Vagina (tissue), 2 donors: ENCODE data around the gene SCAPER. TPM values are rescaled to one million over a fixed set of nuclear protein-coding genes. Genes with fewer than 3 reads are reported as not detected.

Source experiments
- DNase-seq, 2 donors: peaks; one replicate each; pipeline ENCODE4 v3.0.0-alpha.2; 2017; ENCODE audit errors: extremely low spot score in 2 of 2
- H3K27ac ChIP-seq: fragments of 200-600 bp; sonication (generic); one replicate; pipeline ENCODE4 v1.5.1; 2019
- H3K27me3 ChIP-seq: fragments of 200-600 bp; sonication (generic); one replicate; pipeline ENCODE4 v1.5.1; 2019
- H3K36me3 ChIP-seq, 2 donors: fragments of 200-600 bp; sonication (generic); one replicate each; pipeline ENCODE4 v1.5.1; 2017 to 2019
- H3K4me1 ChIP-seq: fragments of 200-600 bp; sonication (generic); one replicate; pipeline ENCODE4 v1.5.1; 2019
- H3K4me3 ChIP-seq, 2 donors: fragments of 200-600 bp; sonication (generic); 1 replicate in 1 of 2; 2 replicates in 1 of 2; pipeline ENCODE4 v1.5.1; 2016 to 2019
- H3K9me3 ChIP-seq: fragments of 200-600 bp; sonication (generic); one replicate; pipeline ENCODE4 v1.5.1; 2019
- CTCF ChIP-seq, 3 experiments: fragments of 450-650 bp in 2 of 3; fragments of 200-600 bp in 1 of 3; sonication (generic) in 1 of 3; IDR thresholded peaks; one replicate each; pipeline ENCODE4 v1.5.1; 2017 to 2019; ENCODE audit warnings: antibody characterized with exemption in 3 of 3, mild to moderate bottlenecking in 2 of 3, moderate library complexity in 2 of 3
- POLR2A ChIP-seq, 2 donors: fragments of 450-650 bp; IDR thresholded peaks; one replicate each; pipeline ENCODE4 v1.6.1; 2017; ENCODE audit warnings: antibody characterized with exemption in 2 of 2, mild to moderate bottlenecking in 2 of 2, moderate library complexity in 2 of 2
- POLR2AphosphoS5 ChIP-seq, 2 donors: sonication (generic); formaldehyde crosslinking; IDR thresholded peaks; one replicate each; pipeline ENCODE4 v1.9.0; 2017; ENCODE audit warnings: antibody characterized with exemption in 2 of 2, mild to moderate bottlenecking in 2 of 2, low read depth in 1 of 2; ENCODE audit not compliant: insufficient read depth in 1 of 2
- intact Hi-C: fragments of 100-400 bp; cut with DNase I; formaldehyde crosslinking; loops from one replicate; pipeline ENCODE4 v1.15.1; 2023
- total RNA-seq: library from RNA; depleted of rRNA; stranded (reverse); fragments of >200 nt; gene quantifications from one replicate; pipeline ENCODE4 v1.2.3, GENCODE V29; 2016

Gene SCAPER
- total RNA-seq, 1 donor from 2014 or later: 51.3 TPM

DNA sequence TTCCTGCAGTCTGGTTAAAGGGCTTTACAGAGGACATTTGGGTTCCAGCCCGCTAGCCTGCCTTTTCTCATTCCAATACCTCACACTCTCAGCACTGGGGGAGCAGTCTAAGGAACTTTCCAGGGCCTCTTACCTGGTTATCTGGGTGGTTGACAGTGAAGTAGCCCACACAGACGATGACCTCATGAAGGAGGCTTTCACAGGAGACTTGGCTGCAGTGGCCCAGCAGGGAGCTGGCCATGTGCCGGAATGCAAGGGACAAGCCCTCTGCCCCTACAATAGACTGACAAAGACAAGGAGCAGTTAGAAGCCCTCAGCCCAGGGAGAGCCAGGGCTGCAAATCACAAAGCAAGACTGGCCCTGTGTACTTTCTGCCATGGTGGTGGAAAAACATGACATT is 529.1 kb downstream of the SCAPER start:
- intact Hi-C loops: no loop called here
- no peaks in the 10 kb centered on the region for H3K9me3 ChIP-seq
- no peaks in the 10 kb centered on the region for H3K4me1 ChIP-seq
- TF ChIP-seq POLR2A (IDR thresholded peaks at IDR 0.05) (no peak), CTCF (IDR thresholded peaks at IDR 0.05) (no peak), POLR2AphosphoS5 (IDR thresholded peaks at IDR 0.05; ENCODE audit: insufficient read depth in 1 of 2, low read depth in 1 of 2) (no peak)
- no peak overlapping the region for H3K4me3 ChIP-seq
- no peak overlapping the region for H3K27ac ChIP-seq
- peaks cover 0 to 12% of the 10 kb centered on the region in 2 donors for H3K36me3 ChIP-seq
- no peak for DNase-seq
- no peaks in the 10 kb centered on the region for H3K27me3 ChIP-seq

- peaks cover 0 to 1% of the 10 kb centered on the region in 2 donors for H3K36me3 ChIP-seq
- TF ChIP-seq CTCF (IDR thresholded peaks at IDR 0.05): no peak
- no peak for TF ChIP-seq POLR2A (IDR thresholded peaks at IDR 0.05)
- no peak for TF ChIP-seq POLR2AphosphoS5 (IDR thresholded peaks at IDR 0.05; ENCODE audit: insufficient read depth in 1 of 2, low read depth in 1 of 2)
- H3K27me3 ChIP-seq: no peaks in the 10 kb centered on the region
- H3K4me3 ChIP-seq: no peak overlapping the region
- peaks cover 11% of the 10 kb centered on the region for H3K4me1 ChIP-seq
- intact Hi-C loops: no loop called here
- no peak overlapping the region for H3K27ac ChIP-seq
- no peak for DNase-seq
- no peaks in the 10 kb centered on the region for H3K9me3 ChIP-seq
These were observed 537.0 kb downstream of the SCAPER start for GRCh38 chr15:76368122-76368621.

DNA sequence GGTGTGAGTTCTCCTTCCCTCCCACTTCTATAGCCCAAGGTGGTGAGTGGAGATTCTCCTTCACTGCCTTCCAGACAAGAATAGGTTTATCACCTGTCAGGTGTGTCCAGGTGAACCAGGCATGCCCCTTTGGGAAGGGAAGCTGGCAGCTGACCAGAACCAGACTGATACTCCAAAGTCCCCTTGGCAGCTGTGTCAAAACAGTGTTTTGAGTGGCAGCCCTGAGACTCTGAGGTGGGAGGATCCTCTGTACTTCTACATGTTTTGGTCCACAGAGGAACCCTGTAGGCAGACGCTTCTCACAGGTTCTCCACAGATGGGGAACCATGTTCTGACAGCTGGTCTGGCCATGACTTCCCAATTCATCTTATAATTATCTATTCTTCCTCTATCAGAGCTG is 538.4 kb downstream of the SCAPER start:
- Histone ChIP-seq H3K9me3 (no peaks in the 10 kb centered on the region), H3K36me3 (no peaks in the 10 kb centered on the region), H3K4me3 (no peak overlapping the region), H3K27me3 (no peaks in the 10 kb centered on the region), H3K27ac (no peak overlapping the region), H3K4me1 (peaks cover 11% of the 10 kb centered on the region)
- no peak for DNase-seq
- intact Hi-C loops: no loop called here
- TF ChIP-seq CTCF (IDR thresholded peaks at IDR 0.05) (no peak), POLR2AphosphoS5 (IDR thresholded peaks at IDR 0.05; ENCODE audit: insufficient read depth in 1 of 2, low read depth in 1 of 2) (no peak), POLR2A (IDR thresholded peaks at IDR 0.05) (no peak)

DNA sequence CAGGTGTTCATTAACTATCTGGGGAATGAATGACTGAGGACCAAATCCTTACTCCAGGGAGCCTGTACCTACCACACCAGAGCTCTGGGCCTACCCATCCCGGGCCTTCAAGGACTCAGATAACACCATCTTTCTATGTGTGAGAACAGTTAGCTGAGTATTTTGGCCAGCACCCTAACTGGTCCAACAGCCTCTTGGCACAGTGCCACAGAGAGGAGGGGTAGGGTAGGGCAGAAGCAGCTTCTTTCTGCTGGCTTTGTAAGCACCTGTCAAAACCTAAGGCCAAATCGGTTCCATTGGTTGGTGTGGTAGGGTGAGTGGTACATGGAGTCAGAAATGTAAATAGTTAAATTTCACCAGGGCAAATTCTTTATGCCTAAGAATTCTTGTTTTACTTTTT is 541.9 kb downstream of the SCAPER start:
- intact Hi-C loops: no loop called here
- no peaks in the 10 kb centered on the region for H3K9me3 ChIP-seq

GRCh38 chr15:76360416-76360815 is 544.7 kb downstream of the SCAPER start:
- no peaks in the 10 kb centered on the region for H3K27me3 ChIP-seq
- intact Hi-C loops: no loop called here
- no peaks in the 10 kb centered on the region for H3K36me3 ChIP-seq
- no peak overlapping the region for H3K27ac ChIP-seq
- TF ChIP-seq POLR2A (IDR thresholded peaks at IDR 0.05) (no peak), CTCF (IDR thresholded peaks at IDR 0.05) (no peak)
- no peak overlapping the region for H3K4me3 ChIP-seq
- H3K9me3 ChIP-seq: no peaks in the 10 kb centered on the region
- no peaks in the 10 kb centered on the region for H3K4me1 ChIP-seq
- no peak for DNase-seq

More for the DNA sequence above, 541.9 kb downstream of the SCAPER start:
- H3K27me3 ChIP-seq: no peaks in the 10 kb centered on the region
- H3K27ac ChIP-seq: no peak overlapping the region
- no peak overlapping the region for H3K4me3 ChIP-seq
- H3K36me3 ChIP-seq: no peaks in the 10 kb centered on the region
- no peak for DNase-seq
- peaks cover 5% of the 10 kb centered on the region for H3K4me1 ChIP-seq
- TF ChIP-seq CTCF (IDR thresholded peaks at IDR 0.05) (no peak), POLR2A (IDR thresholded peaks at IDR 0.05) (no peak)
